HG02870 (cell line): Measurements from ENCODE around the gene ACOT6.
A peak's percentile ranks its signal among the peaks of the same experiment; 100 is the strongest.
"Not testable (repeated sequence)": the region's sequence is repeated elsewhere in the genome, so short reads cannot be mapped to it uniquely, and the experiment has no call there.

ENCODE experiments used
- ATAC-seq: cut with Tn5 transposase; IDR thresholded peaks from one replicate; pipeline ENCODE4 v1.9.1; 2021; ENCODE audit warnings: mild to moderate bottlenecking, moderate library complexity; ENCODE audit not compliant: unreplicated experiment

Gene ACOT6

GRCh38 chr14:73612339-73613045 lies at the start of gene ACOT6:
Gene ACOT6, plus strand, starts transcription at chr14:73612517. Its CDS starts 55 bp downstream, at chr14:73612572.
- peak; percentile 83 for ATAC-seq

- not testable (repeated sequence) for ATAC-seq
These were observed 49.6 kb upstream of the ACOT6 start for GRCh38 chr14:73562696-73563095.

- ATAC-seq = not testable (repeated sequence)
These were observed 45.9 kb upstream of the ACOT6 start for GRCh38 chr14:73566431-73566830.

- ATAC-seq = not testable (repeated sequence)
These were observed 45.4 kb upstream of the ACOT6 start for GRCh38 chr14:73566935-73567334.

GRCh38 chr14:73567358-73567757 lies 45.0 kb upstream of the ACOT6 start:
- ATAC-seq = no peak

GRCh38 chr14:73567951-73568885 lies 44.1 kb upstream of the ACOT6 start:
- ATAC-seq = no peak

- ATAC-seq = not testable (repeated sequence)
These were observed 43.5 kb upstream of the ACOT6 start for GRCh38 chr14:73568886-73569184.

GRCh38 chr14:73569185-73569958 lies 42.9 kb upstream of the ACOT6 start, which contains the start of gene ACOT2:
Gene ACOT2, plus strand, starts transcription at chr14:73569213. Its CDS starts 28 bp downstream, at chr14:73569241.
- ATAC-seq = peak; percentile 68

- not testable (repeated sequence) for ATAC-seq
These were observed 41.4 kb upstream of the ACOT6 start for GRCh38 chr14:73570913-73571312.

GRCh38 chr14:73573034-73573433 lies 39.3 kb upstream of the ACOT6 start:
- not testable (repeated sequence) for ATAC-seq

GRCh38 chr14:73573740-73574139 lies 38.6 kb upstream of the ACOT6 start:
- ATAC-seq = not testable (repeated sequence)

- ATAC-seq = not testable (repeated sequence)
These were observed 38.1 kb upstream of the ACOT6 start for GRCh38 chr14:73574251-73574650.

- ATAC-seq = no peak
These were observed 35.9 kb upstream of the ACOT6 start for GRCh38 chr14:73576391-73576790.

GRCh38 chr14:73577214-73577613 lies 35.1 kb upstream of the ACOT6 start:
- ATAC-seq = not testable (repeated sequence)

GRCh38 chr14:73582102-73582979 lies 30.0 kb upstream of the ACOT6 start:
- not testable (repeated sequence) for ATAC-seq

GRCh38 chr14:73588695-73589094 lies 23.6 kb upstream of the ACOT6 start:
- ATAC-seq = no peak

- no peak for ATAC-seq
These were observed 23.2 kb upstream of the ACOT6 start for GRCh38 chr14:73589116-73589515.

- not testable (repeated sequence) for ATAC-seq
These were observed 21.7 kb upstream of the ACOT6 start for GRCh38 chr14:73590673-73591004.

- peak; percentile 48 for ATAC-seq
These were observed 20.4 kb upstream of the ACOT6 start, which contains the start of gene ACOT4 for GRCh38 chr14:73591690-73592449. Gene ACOT4, plus strand, starts transcription at chr14:73591873. Its CDS starts 87 bp downstream, at chr14:73591960.
